Neural progenitor cell (in vitro differentiated cells): ENCODE results near the gene GDF10. TPM values are rescaled to one million over a fixed set of nuclear protein-coding genes. Genes with fewer than 3 reads are reported as not detected.

Experiments
- DNase-seq: peaks from one replicate; pipeline ENCODE4 v3.0.0-alpha.2; 2016; ENCODE audit warnings: low spot score
- H2AFZ ChIP-seq: fragments of 200-600 bp; sonication (generic); replicated peaks from 2 replicates; pipeline ENCODE4 v1.6.1; 2016; ENCODE audit warnings: antibody characterized with exemption
- H3F3A ChIP-seq: fragments of 200-600 bp; sonication (generic); 2 replicates; pipeline ENCODE4 v1.6.1; 2016; ENCODE audit warnings: antibody characterized with exemption, low read depth
- H3K27ac ChIP-seq: fragments of 200-600 bp; sonication (generic); 2 replicates; pipeline ENCODE4 v1.5.1; 2016; ENCODE audit warnings: mild to moderate bottlenecking
- H3K27me3 ChIP-seq: fragments of 200-600 bp; sonication (generic); 2 replicates; pipeline ENCODE4 v1.6.1; 2016; ENCODE audit warnings: mild to moderate bottlenecking, moderate library complexity
- H3K36me3 ChIP-seq: fragments of 200-600 bp; sonication (generic); 2 replicates; pipeline ENCODE4 v1.5.1; 2016
- H3K4me1 ChIP-seq: fragments of 200-600 bp; sonication (generic); 2 replicates; pipeline ENCODE4 v1.6.1; 2016; ENCODE audit warnings: mixed run types
- H3K4me2 ChIP-seq: fragments of 200-600 bp; sonication (generic); 2 replicates; pipeline ENCODE4 v1.6.1; 2016
- H3K4me3 ChIP-seq: fragments of 200-600 bp; sonication (generic); 2 replicates; pipeline ENCODE4 v1.5.1; 2016
- H3K79me2 ChIP-seq: fragments of 200-600 bp; sonication (generic); 2 replicates; pipeline ENCODE4 v1.6.1; 2016; ENCODE audit warnings: low read depth
- H3K9ac ChIP-seq: fragments of 200-600 bp; sonication (generic); 2 replicates; pipeline ENCODE4 v1.6.1; 2016
- H3K9me3 ChIP-seq: fragments of 200-600 bp; sonication (generic); 2 replicates; pipeline ENCODE4 v1.5.1; 2016; ENCODE audit warnings: low read depth
- H4K20me1 ChIP-seq: fragments of 200-600 bp; sonication (generic); 2 replicates; pipeline ENCODE4 v1.6.1; 2016; ENCODE audit warnings: low read depth
- H3K27ac Mint-ChIP-seq: 3 replicates; pipeline ENCODE4 v1.8.0; 2021; ENCODE audit warnings: mixed read lengths
- H3K27me3 Mint-ChIP-seq: 2 replicates; pipeline ENCODE4 v1.8.0; 2022; ENCODE audit warnings: low read depth, mild to moderate bottlenecking, inconsistent platforms, moderate library complexity, mixed read lengths; ENCODE audit not compliant: insufficient read depth
- H3K36me3 Mint-ChIP-seq: 3 replicates; pipeline ENCODE4 v1.8.0; 2021; ENCODE audit warnings: mixed read lengths
- H3K4me1 Mint-ChIP-seq: 3 replicates; pipeline ENCODE4 v1.8.0; 2021; ENCODE audit warnings: mixed read lengths
- H3K4me3 Mint-ChIP-seq: 3 replicates; pipeline ENCODE4 v1.8.0; 2021; ENCODE audit warnings: mild to moderate bottlenecking, moderate library complexity, mixed read lengths
- H3K9me3 Mint-ChIP-seq: 3 replicates; pipeline ENCODE4 v1.8.0; 2020; ENCODE audit warnings: mixed read lengths
- EZH2 ChIP-seq: fragments of 200-600 bp; sonication (generic); IDR thresholded peaks from 2 replicates; pipeline ENCODE4 v1.6.1; 2017; ENCODE audit warnings: antibody characterized with exemption, mild to moderate bottlenecking, moderate library complexity
- EZH2phosphoT487 ChIP-seq: fragments of 200-600 bp; sonication (generic); IDR thresholded peaks from 2 replicates; pipeline ENCODE4 v1.6.1; 2017; ENCODE audit warnings: antibody characterized with exemption
- total RNA-seq: library from RNA; depleted of rRNA; stranded (reverse); fragments of >200 nt; gene quantifications from 2 replicates; pipeline ENCODE4 v1.2.3, GENCODE V29; 2015; ENCODE audit warnings: low replicate concordance
- TF ChIP-seq, protein P1 (sequence below): fragments of 200-600 bp; sonication (generic); IDR thresholded peaks from 2 replicates; pipeline ENCODE4 v1.5.1; 2017; ENCODE audit warnings: antibody characterized with exemption, mild to moderate bottlenecking

Gene GDF10
- total RNA-seq, 1 donor from 2014 or later, result 0.28 TPM

DNA sequence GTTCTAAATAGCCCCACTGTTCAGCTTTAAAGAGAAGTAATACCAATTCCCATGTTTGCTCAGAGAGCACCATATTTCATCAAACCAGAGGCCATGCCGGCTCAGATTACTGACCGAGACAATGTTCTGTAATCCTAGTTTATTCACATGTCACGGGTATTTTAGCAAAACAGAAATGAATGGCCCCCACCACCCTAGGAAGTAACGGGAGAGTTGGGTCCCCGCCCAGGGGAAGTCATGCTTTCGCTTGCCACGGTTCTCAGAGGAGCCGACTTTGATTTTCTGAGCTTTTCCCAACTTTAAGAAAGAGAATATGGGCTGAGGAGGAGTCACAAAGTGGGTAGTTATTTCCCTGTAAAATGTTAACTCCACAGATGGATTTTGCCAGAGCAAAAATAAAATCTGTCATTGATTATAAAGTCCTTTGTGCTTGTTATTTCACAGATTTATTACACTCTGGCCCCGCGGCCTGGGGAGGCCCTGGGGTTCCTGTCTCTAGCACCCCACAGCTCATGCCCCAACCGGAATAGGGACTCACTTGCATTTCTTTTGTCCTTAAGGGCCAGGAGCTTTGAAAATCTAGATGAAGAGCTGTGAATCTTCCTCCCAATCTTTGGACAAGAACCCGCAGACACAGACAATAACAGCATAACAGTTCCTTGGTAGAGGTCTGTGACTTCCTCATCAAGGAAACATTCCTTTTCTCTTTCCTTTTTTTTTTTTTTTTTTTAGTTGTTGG is 3.7 kb upstream of the GDF10 start:
- Histone ChIP-seq H3K79me2 (no peaks in the 10 kb centered on the region), H3K4me1 (peaks cover 48% of the 10 kb centered on the region), H2AFZ (no peak overlapping the region), H3K27ac (no peak overlapping the region), H3K4me3 (no peak overlapping the region), H3K27me3 (peaks cover 29% of the 10 kb centered on the region), H3K9ac (no peak overlapping the region), H4K20me1 (no peaks in the 10 kb centered on the region), H3K9me3 (no peaks in the 10 kb centered on the region), H3K4me2 (peak overlapping the region; percentile 20), H3K36me3 (no peaks in the 10 kb centered on the region), H3F3A (peaks cover 28% of the 10 kb centered on the region)
- H3K4me1 Mint-ChIP-seq, result peaks cover 54% of the 10 kb centered on the region
- TF ChIP-seq, protein P1, sequence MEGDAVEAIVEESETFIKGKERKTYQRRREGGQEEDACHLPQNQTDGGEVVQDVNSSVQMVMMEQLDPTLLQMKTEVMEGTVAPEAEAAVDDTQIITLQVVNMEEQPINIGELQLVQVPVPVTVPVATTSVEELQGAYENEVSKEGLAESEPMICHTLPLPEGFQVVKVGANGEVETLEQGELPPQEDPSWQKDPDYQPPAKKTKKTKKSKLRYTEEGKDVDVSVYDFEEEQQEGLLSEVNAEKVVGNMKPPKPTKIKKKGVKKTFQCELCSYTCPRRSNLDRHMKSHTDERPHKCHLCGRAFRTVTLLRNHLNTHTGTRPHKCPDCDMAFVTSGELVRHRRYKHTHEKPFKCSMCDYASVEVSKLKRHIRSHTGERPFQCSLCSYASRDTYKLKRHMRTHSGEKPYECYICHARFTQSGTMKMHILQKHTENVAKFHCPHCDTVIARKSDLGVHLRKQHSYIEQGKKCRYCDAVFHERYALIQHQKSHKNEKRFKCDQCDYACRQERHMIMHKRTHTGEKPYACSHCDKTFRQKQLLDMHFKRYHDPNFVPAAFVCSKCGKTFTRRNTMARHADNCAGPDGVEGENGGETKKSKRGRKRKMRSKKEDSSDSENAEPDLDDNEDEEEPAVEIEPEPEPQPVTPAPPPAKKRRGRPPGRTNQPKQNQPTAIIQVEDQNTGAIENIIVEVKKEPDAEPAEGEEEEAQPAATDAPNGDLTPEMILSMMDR, result no peak
- TF ChIP-seq EZH2 (no peak), EZH2phosphoT487 (no peak)
- peaks cover 11% of the 10 kb centered on the region for H3K27me3 Mint-ChIP-seq
- peak overlapping the region; percentile 41 for H3K4me3 Mint-ChIP-seq
- H3K36me3 Mint-ChIP-seq, result peaks cover 2% of the 10 kb centered on the region
- DNase-seq, result no peak
- H3K9me3 Mint-ChIP-seq, result peaks cover 6% of the 10 kb centered on the region
- peak overlapping the region; percentile 96 for H3K27ac Mint-ChIP-seq

GRCh38 chr10:47296941-47297340 is 3.1 kb upstream of the GDF10 start:
- peaks cover 59% of the 10 kb centered on the region for H3K4me1 Mint-ChIP-seq
- peak overlapping the region; percentile 96 for H3K27ac Mint-ChIP-seq

GRCh38 chr10:47297866-47298540 is 2.0 kb upstream of the GDF10 start:
- Histone ChIP-seq H3K27ac (peak overlapping the region; percentile 51), H3F3A (peaks cover 28% of the 10 kb centered on the region), H3K4me2 (peak overlapping the region; percentile 97), H3K4me3 (no peak overlapping the region), H3K79me2 (no peaks in the 10 kb centered on the region), H3K9me3 (no peaks in the 10 kb centered on the region), H2AFZ (no peak overlapping the region), H3K36me3 (no peaks in the 10 kb centered on the region), H3K27me3 (peaks cover 44% of the 10 kb centered on the region), H4K20me1 (no peaks in the 10 kb centered on the region), H3K4me1 (peaks cover 48% of the 10 kb centered on the region), H3K9ac (no peak overlapping the region)
- no peaks in the 10 kb centered on the region for H3K36me3 Mint-ChIP-seq
- H3K4me3 Mint-ChIP-seq, result peak overlapping the region; percentile 72
- peaks cover 9% of the 10 kb centered on the region for H3K27me3 Mint-ChIP-seq
- H3K4me1 Mint-ChIP-seq, result peaks cover 65% of the 10 kb centered on the region
- no peaks in the 10 kb centered on the region for H3K9me3 Mint-ChIP-seq
- DNase-seq, result peak; percentile 61
- TF ChIP-seq EZH2phosphoT487 (no peak), EZH2 (no peak)
- TF ChIP-seq, protein P1, result no peak
- peak overlapping the region; percentile 87 for H3K27ac Mint-ChIP-seq

More at GRCh38 chr10:47296941-47297340, 3.1 kb upstream of the GDF10 start:
- DNase-seq, result no peak
- Mint-ChIP-seq H3K27me3 (peaks cover 9% of the 10 kb centered on the region), H3K36me3 (peaks cover 2% of the 10 kb centered on the region), H3K4me3 (peak overlapping the region; percentile 41), H3K9me3 (peaks cover 4% of the 10 kb centered on the region)
- Histone ChIP-seq H3K4me1 (peaks cover 48% of the 10 kb centered on the region), H3K79me2 (no peaks in the 10 kb centered on the region), H3K9ac (no peak overlapping the region), H3K27me3 (peaks cover 35% of the 10 kb centered on the region), H3F3A (peaks cover 28% of the 10 kb centered on the region), H3K4me2 (no peak overlapping the region), H4K20me1 (no peaks in the 10 kb centered on the region), H3K9me3 (no peaks in the 10 kb centered on the region), H3K27ac (no peak overlapping the region), H3K36me3 (no peaks in the 10 kb centered on the region), H2AFZ (no peak overlapping the region), H3K4me3 (no peak overlapping the region)
- TF ChIP-seq, protein P1, result no peak
- TF ChIP-seq EZH2phosphoT487 (no peak), EZH2 (no peak)
